Measurements from ENCODE around the gene DDX5. TPM values are rescaled to one million over a fixed set of nuclear protein-coding genes. Genes with fewer than 3 reads are reported as not detected.

The DDX5 gene
- total and polyA plus RNA-seq, 9 donors, result 372 to 750 (median 559) TPM

DNA sequence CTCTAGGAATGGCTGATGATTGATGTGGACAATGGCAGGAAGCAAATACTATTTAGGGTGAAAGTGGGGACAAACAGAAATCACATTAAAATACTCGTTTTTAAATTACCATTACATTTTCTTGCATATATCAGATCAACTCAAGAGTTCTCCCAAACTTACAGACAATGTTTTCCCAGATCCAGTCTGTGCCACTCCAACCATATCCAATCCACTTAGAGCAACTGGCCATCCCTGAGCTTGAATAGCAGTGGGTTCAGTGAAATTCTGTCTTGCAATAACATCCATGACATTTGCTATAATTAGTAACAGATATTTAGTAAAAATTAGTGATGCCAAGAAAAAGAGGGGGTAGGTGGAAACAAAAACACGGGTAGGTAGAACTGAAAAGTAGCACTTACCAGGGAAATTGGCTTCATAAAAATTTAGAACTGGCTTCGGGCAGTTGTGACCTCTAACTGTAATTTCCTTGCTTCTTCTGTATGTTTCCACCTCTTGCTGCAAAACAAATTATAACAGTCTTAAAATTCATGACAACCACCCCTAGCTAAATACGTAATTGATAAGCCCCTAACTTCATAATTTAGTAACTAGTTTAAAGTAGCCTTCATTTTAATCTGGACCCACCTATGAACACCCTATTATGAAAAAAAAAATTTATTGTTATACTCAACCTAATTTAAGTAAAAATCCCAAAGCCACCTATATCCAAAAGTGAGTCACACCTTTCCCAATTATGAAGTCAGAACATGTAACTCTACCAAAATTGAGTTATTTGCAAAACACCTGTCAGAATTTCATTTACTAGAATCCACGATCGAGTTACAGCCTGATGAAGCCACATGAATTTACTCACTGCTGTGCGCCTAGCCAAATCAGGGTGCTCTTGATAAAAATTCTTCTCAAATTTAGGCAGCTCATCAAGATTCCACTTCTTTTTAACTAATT is 2.0 kb downstream of the DDX5 start:
- WGBS, 3 donors, result 9 to 17% (median 11%) methylated on average over 7 of the region's 7 CpGs
- H3K36me3 ChIP-seq, result no peaks in the 10 kb centered on the region
- H3K4me3 ChIP-seq, result peak overlapping the region; percentile 99
- TF ChIP-seq CTCF (IDR thresholded peaks at IDR 0.05) (no peak), EP300 (IDR thresholded peaks at IDR 0.05) (no peak), POLR2A (IDR thresholded peaks at IDR 0.05) (no peak)
- H3K4me1 ChIP-seq (ENCODE audit: insufficient read depth), result peaks cover 1% of the 10 kb centered on the region
- H3K27ac ChIP-seq, result peak overlapping the region in 1 of 2 donors; percentile 97
- no peaks in the 10 kb centered on the region for H3K27me3 ChIP-seq
- intact Hi-C loops (cut with DNase I), result no loop called here
- no peak for DNase-seq
- H3K9me3 ChIP-seq, result no peaks in the 10 kb centered on the region

- Histone ChIP-seq H3K4me3 (no peak overlapping the region), H3K27ac (no peak overlapping the region), H3K9me3 (no peaks in the 10 kb centered on the region), H3K4me1 (ENCODE audit: insufficient read depth) (peaks cover 1% of the 10 kb centered on the region), H3K27me3 (no peaks in the 10 kb centered on the region), H3K36me3 (no peaks in the 10 kb centered on the region)
- TF ChIP-seq POLR2A (IDR thresholded peaks at IDR 0.05), result no peak
- no peak for TF ChIP-seq CTCF (IDR thresholded peaks at IDR 0.05)
- no peak for TF ChIP-seq EP300 (IDR thresholded peaks at IDR 0.05)
- intact Hi-C loops (cut with DNase I), result no loop called here
- no peak for DNase-seq
- 69 to 76% (median 69%) methylated on average over 5 of the region's 5 CpGs for WGBS, 3 donors
Observed at GRCh38 chr17:64503341-64503740, 2.7 kb downstream of the DDX5 start.

- Histone ChIP-seq H3K9me3 (no peaks in the 10 kb centered on the region), H3K27ac (no peak overlapping the region), H3K36me3 (no peaks in the 10 kb centered on the region), H3K27me3 (no peaks in the 10 kb centered on the region), H3K4me3 (no peak overlapping the region), H3K4me1 (ENCODE audit: insufficient read depth) (peaks cover 1% of the 10 kb centered on the region)
- 50 to 64% (median 51%) methylated on average over 2 of the region's 2 CpGs for WGBS, 3 donors
- intact Hi-C loops (cut with DNase I), result no loop called here
- DNase-seq, result no peak
- TF ChIP-seq EP300 (IDR thresholded peaks at IDR 0.05) (no peak), POLR2A (IDR thresholded peaks at IDR 0.05) (no peak), CTCF (IDR thresholded peaks at IDR 0.05) (no peak)
Observed at GRCh38 chr17:64502809-64503208, 3.3 kb downstream of the DDX5 start.

- Histone ChIP-seq H3K27ac (no peak overlapping the region), H3K9me3 (no peaks in the 10 kb centered on the region), H3K36me3 (no peaks in the 10 kb centered on the region), H3K4me3 (no peak overlapping the region), H3K4me1 (ENCODE audit: insufficient read depth) (peaks cover 1% of the 10 kb centered on the region), H3K27me3 (no peaks in the 10 kb centered on the region)
- no peak for TF ChIP-seq CTCF (IDR thresholded peaks at IDR 0.05)
- TF ChIP-seq EP300 (IDR thresholded peaks at IDR 0.05), result no peak
- TF ChIP-seq POLR2A (IDR thresholded peaks at IDR 0.05), result no peak
- intact Hi-C loops (cut with DNase I), result no loop called here
- no peak for DNase-seq
- 68 to 75% (median 71%) methylated on average over 3 of the region's 3 CpGs for WGBS, 3 donors
Observed at GRCh38 chr17:64502021-64502420, 4.1 kb downstream of the DDX5 start.

Data from ovary (tissue), 9 donors.